Brain microvascular endothelial cell (primary cell): ENCODE measurements around the gene SLC43A2.

Source experiments
- DNase-seq: peaks from one replicate; pipeline ENCODE4 v3.0.0-alpha.2; 2020
- H3K27ac ChIP-seq: fragments of 250-450 bp; sonication (Bioruptor Pico); 2 replicates; pipeline ENCODE4 v1.5.1; 2020; ENCODE audit warnings: mild to moderate bottlenecking, moderate library complexity
- H3K27me3 ChIP-seq: fragments of 250-450 bp; sonication (Bioruptor Pico); replicated peaks from 2 replicates; pipeline ENCODE4 v1.5.1; 2020; ENCODE audit warnings: mild to moderate bottlenecking
- H3K36me3 ChIP-seq: fragments of 250-450 bp; sonication (Bioruptor Pico); replicated peaks from 2 replicates; pipeline ENCODE4 v1.5.1; 2020; ENCODE audit warnings: mild to moderate bottlenecking
- H3K4me3 ChIP-seq: 2 replicates; pipeline ENCODE4 v1.5.1; 2011; ENCODE audit warnings: low read depth, mild to moderate bottlenecking, control low read depth, low read length, moderate library complexity
- CTCF ChIP-seq: IDR thresholded peaks from 2 replicates; pipeline ENCODE4 v1.5.1; 2011; ENCODE audit warnings: low read depth, mild to moderate bottlenecking, moderate library complexity, low read length, control low read depth, inconsistent platforms; ENCODE audit errors: missing control alignments
- in situ Hi-C: cut with HindIII; loops from 2 replicates; pipeline ENCODE4 v1.10.0; 2017; ENCODE audit warnings: low sequenced_read_pairs, low pct_ligation_motif_present

The SLC43A2 gene

GRCh38 chr17:1580979-1581676, 47.5 kb downstream of the SLC43A2 start:
- no peak overlapping the region for H3K27ac ChIP-seq
- TF ChIP-seq CTCF = no peak
- in situ Hi-C loops = no loop called here
- H3K4me3 ChIP-seq = no peak overlapping the region
- no peak for DNase-seq
- H3K36me3 ChIP-seq = no peaks in the 10 kb centered on the region
- no peaks in the 10 kb centered on the region for H3K27me3 ChIP-seq

- no peak for DNase-seq
- TF ChIP-seq CTCF = no peak
- Histone ChIP-seq H3K4me3 (no peak overlapping the region), H3K27ac (no peak overlapping the region), H3K27me3 (no peaks in the 10 kb centered on the region), H3K36me3 (no peaks in the 10 kb centered on the region)
- in situ Hi-C loops = no loop called here
Observed at GRCh38 chr17:1578029-1578428, 50.6 kb downstream of the SLC43A2 start.

- TF ChIP-seq CTCF = no peak
- Histone ChIP-seq H3K27me3 (no peaks in the 10 kb centered on the region), H3K27ac (no peak overlapping the region), H3K36me3 (no peaks in the 10 kb centered on the region), H3K4me3 (no peak overlapping the region)
- in situ Hi-C loops = no loop called here
- no peak for DNase-seq
Observed at GRCh38 chr17:1577583-1578013, 51.0 kb downstream of the SLC43A2 start.

- TF ChIP-seq CTCF = no peak
- in situ Hi-C loops = no loop called here
- Histone ChIP-seq H3K36me3 (no peaks in the 10 kb centered on the region), H3K4me3 (no peak overlapping the region), H3K27ac (no peak overlapping the region), H3K27me3 (no peaks in the 10 kb centered on the region)
- DNase-seq = peak; percentile 52
Observed at GRCh38 chr17:1577182-1577581, 51.5 kb downstream of the SLC43A2 start.

- Histone ChIP-seq H3K36me3 (no peaks in the 10 kb centered on the region), H3K27ac (no peak overlapping the region), H3K4me3 (no peak overlapping the region), H3K27me3 (no peaks in the 10 kb centered on the region)
- in situ Hi-C loops = no loop called here
- no peak for DNase-seq
- TF ChIP-seq CTCF = no peak
Observed at GRCh38 chr17:1576500-1576899, 52.1 kb downstream of the SLC43A2 start.

- no peak overlapping the region for H3K27ac ChIP-seq
- H3K36me3 ChIP-seq = no peaks in the 10 kb centered on the region
- no peak overlapping the region for H3K4me3 ChIP-seq
- DNase-seq = no peak
- no peak for TF ChIP-seq CTCF
- H3K27me3 ChIP-seq = no peaks in the 10 kb centered on the region
- in situ Hi-C loops = no loop called here
Observed at GRCh38 chr17:1574697-1575471, 53.8 kb downstream of the SLC43A2 start.
